Cardiac muscle cell (in vitro differentiated cells and primary cell): ENCODE data around the gene RGCC. TPM values are rescaled to one million over a fixed set of nuclear protein-coding genes. Genes with fewer than 3 reads are reported as not detected.

Experiments
- DNase-seq, 2 donors: peaks; one replicate each; pipeline versions ENCODE4 v3.0.0 to v3.0.0-alpha.2; 2010 to 2017; ENCODE audit warnings: low read depth in 1 of 2, low spot score in 1 of 2
- H3K27ac ChIP-seq: fragments of 200-600 bp; sonication (generic); 2 replicates; pipeline ENCODE4 v1.5.1; 2016
- H3K27me3 ChIP-seq: fragments of 200-600 bp; sonication (generic); 2 replicates; pipeline ENCODE4 v1.6.0; 2016; ENCODE audit warnings: control low read depth
- H3K36me3 ChIP-seq: fragments of 200-600 bp; sonication (generic); 2 replicates; pipeline ENCODE4 v1.5.1; 2016; ENCODE audit warnings: control low read depth
- H3K4me1 ChIP-seq: fragments of 200-600 bp; sonication (generic); 2 replicates; pipeline ENCODE4 v1.8.1; 2017; ENCODE audit warnings: low read depth, mild to moderate bottlenecking, mixed run types
- H3K4me3 ChIP-seq: fragments of 200-600 bp; sonication (generic); 2 replicates; pipeline ENCODE4 v1.5.1; 2016; ENCODE audit warnings: mild to moderate bottlenecking
- H3K9me3 ChIP-seq: fragments of 200-600 bp; sonication (generic); 2 replicates; pipeline ENCODE4 v1.5.1; 2017; ENCODE audit warnings: low read depth, mild to moderate bottlenecking, control low read depth
- CTCF ChIP-seq: IDR thresholded peaks from 2 replicates; pipeline ENCODE4 v1.5.1; 2012; ENCODE audit warnings: low read depth, mild to moderate bottlenecking, low read length
- polyA plus RNA-seq: library from polyadenylated mRNA; unstranded; fragments of >200 nt; fragmentation: Nextera tagmentation; extraction: Ambion mirVana; gene quantifications from 2 replicates; pipeline ENCODE4 v1.2.1, GENCODE V29; 2016
- total RNA-seq: library from RNA; depleted of rRNA; stranded (reverse); fragments of >200 nt; gene quantifications from 2 replicates; pipeline ENCODE4 v1.2.3, GENCODE V29; 2016

The RGCC gene
- total and polyA plus RNA-seq, 2 experiments from 2014 or later: not detected

GRCh38 chr13:41455725-41456419, 1.5 kb upstream of the RGCC start:
- H3K4me3 ChIP-seq: no peak overlapping the region

GRCh38 chr13:41457589-41458186, 338 bp downstream of the RGCC start:
- Histone ChIP-seq H3K9me3 (no peaks in the 10 kb centered on the region), H3K4me3 (peak overlapping the region; percentile 50), H3K27me3 (peaks cover 90% of the 10 kb centered on the region), H3K4me1 (no peaks in the 10 kb centered on the region), H3K36me3 (no peaks in the 10 kb centered on the region), H3K27ac (no peak overlapping the region)
- no peak for DNase-seq
- TF ChIP-seq CTCF: no peak

More at GRCh38 chr13:41455725-41456419, 1.5 kb upstream of the RGCC start:
- no peak for TF ChIP-seq CTCF
- no peak for DNase-seq
- Histone ChIP-seq H3K9me3 (no peaks in the 10 kb centered on the region), H3K4me1 (no peaks in the 10 kb centered on the region), H3K36me3 (no peaks in the 10 kb centered on the region), H3K27me3 (peaks cover 77% of the 10 kb centered on the region), H3K27ac (no peak overlapping the region)

GRCh38 chr13:41458187-41458760, 924 bp downstream of the RGCC start:
- peak overlapping the region; percentile 50 for H3K4me3 ChIP-seq
- no peak for TF ChIP-seq CTCF
- H3K27me3 ChIP-seq: peaks cover 94% of the 10 kb centered on the region
- peak; percentile 18 to 45 for DNase-seq
- H3K9me3 ChIP-seq: no peaks in the 10 kb centered on the region
- H3K36me3 ChIP-seq: no peaks in the 10 kb centered on the region
- H3K27ac ChIP-seq: no peak overlapping the region
- H3K4me1 ChIP-seq: no peaks in the 10 kb centered on the region

- peak; percentile 5 to 70 for DNase-seq
- Histone ChIP-seq H3K27ac (no peak overlapping the region), H3K36me3 (no peaks in the 10 kb centered on the region), H3K4me1 (no peaks in the 10 kb centered on the region), H3K27me3 (peaks cover 92% of the 10 kb centered on the region), H3K9me3 (no peaks in the 10 kb centered on the region), H3K4me3 (peak overlapping the region; percentile 50)
- peak; percentile 80 for TF ChIP-seq CTCF
Observed at GRCh38 chr13:41458761-41459431, 1.5 kb downstream of the RGCC start.

- H3K4me3 ChIP-seq: no peak overlapping the region
- no peaks in the 10 kb centered on the region for H3K4me1 ChIP-seq
- H3K36me3 ChIP-seq: no peaks in the 10 kb centered on the region
- DNase-seq: peak in 1 of 2 donors; percentile 16
- no peak overlapping the region for H3K27ac ChIP-seq
- H3K27me3 ChIP-seq: peaks cover 85% of the 10 kb centered on the region
- no peaks in the 10 kb centered on the region for H3K9me3 ChIP-seq
- TF ChIP-seq CTCF: no peak
Observed at GRCh38 chr13:41459432-41460073, 2.2 kb downstream of the RGCC start.
